ENCODE data around the gene GNAI1. TPM values are rescaled to one million over a fixed set of nuclear protein-coding genes. Genes with fewer than 3 reads are reported as not detected.

Gene GNAI1
- total RNA-seq, 1 experiment from 2014 or later, result 30.4 TPM

DNA sequence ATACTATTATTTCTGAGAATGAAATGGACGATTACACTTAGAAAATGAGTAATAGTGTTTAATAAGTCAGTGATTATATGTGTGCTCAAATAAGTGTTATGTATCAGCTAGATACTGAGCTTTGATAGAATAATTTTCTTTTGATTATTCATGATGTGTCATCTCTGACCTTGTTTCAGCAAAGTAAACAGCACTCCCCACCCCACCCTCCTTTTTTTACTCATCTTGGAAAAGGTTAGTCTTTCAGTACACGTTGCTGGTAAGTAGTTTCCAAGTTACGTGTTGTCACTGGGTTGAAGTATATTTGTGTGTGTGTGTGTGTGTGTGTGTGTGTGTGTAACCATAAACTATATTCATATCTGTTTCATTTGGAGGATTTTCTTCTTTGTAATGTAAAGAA is 84.1 kb downstream of the GNAI1 start:
- Mint-ChIP-seq H3K9me3 (ENCODE audit: unreplicated experiment) (no peaks in the 10 kb centered on the region), H3K36me3 (ENCODE audit: insufficient read depth, unreplicated experiment) (peaks cover 12% of the 10 kb centered on the region), H3K4me3 (ENCODE audit: unreplicated experiment) (peak overlapping the region; percentile 24), H3K27ac (ENCODE audit: low read depth, unreplicated experiment) (peak overlapping the region; percentile 85), H3K27me3 (ENCODE audit: insufficient read depth, unreplicated experiment) (no peaks in the 10 kb centered on the region), H3K4me1 (ENCODE audit: insufficient read depth, unreplicated experiment) (peaks cover 23% of the 10 kb centered on the region)
- ChIA-PET CTCF (interaction anchor here (0.7 to 1.3 kb wide), 4 partner anchors 14 to 67 kb away, joined by 3 to 6 read pairs (median 4); no protein-coding TSS in a partner anchor), POLR2A (interaction anchor here (0.6 to 2.5 kb wide), 23 partner anchors 9 to 136 kb away, joined by 3 to 20 read pairs (median 4); partner anchors contain the start of gene GNAI1)
- intact Hi-C loops (cut with micrococcal nuclease), result loop anchor here (2.0 to 10.0 kb wide), 3 partner anchors 66 to 176 kb away; partner anchors contain the start of gene GNAI1
- BruUV-seq (replicated peaks), result no TSS peak
- TF ChIP-seq CTCF (IDR thresholded peaks at IDR 0.05; ENCODE audit: unreplicated experiment), result no peak
- DNase-seq (ENCODE audit: unreplicated experiment), result peak; percentile 75

GRCh38 chr7:80220022-80220634 is 85.5 kb downstream of the GNAI1 start:
- intact Hi-C loops (cut with micrococcal nuclease), result no loop called here
- no peak for TF ChIP-seq CTCF (IDR thresholded peaks at IDR 0.05; ENCODE audit: unreplicated experiment)
- Mint-ChIP-seq H3K9me3 (ENCODE audit: unreplicated experiment) (no peaks in the 10 kb centered on the region), H3K4me3 (ENCODE audit: unreplicated experiment) (no peak overlapping the region), H3K27me3 (ENCODE audit: insufficient read depth, unreplicated experiment) (no peaks in the 10 kb centered on the region), H3K36me3 (ENCODE audit: insufficient read depth, unreplicated experiment) (peaks cover 18% of the 10 kb centered on the region), H3K27ac (ENCODE audit: low read depth, unreplicated experiment) (no peak overlapping the region), H3K4me1 (ENCODE audit: insufficient read depth, unreplicated experiment) (peaks cover 23% of the 10 kb centered on the region)
- ChIA-PET POLR2A (interaction anchor here (0.6 to 0.9 kb wide), 3 partner anchors 57 to 171 kb away, joined by 3 to 4 read pairs (median 3); no protein-coding TSS in a partner anchor), CTCF (interaction anchor here (1.0 to 1.1 kb wide), 3 partner anchors 85 to 131 kb away, joined by 3 to 5 read pairs (median 3); partner anchors contain the start of gene GNAI1)
- no TSS peak for BruUV-seq (replicated peaks)
- no peak for DNase-seq (ENCODE audit: unreplicated experiment)

GRCh38 chr7:80224415-80224814 is 89.8 kb downstream of the GNAI1 start:
- no peak for TF ChIP-seq CTCF (IDR thresholded peaks at IDR 0.05; ENCODE audit: unreplicated experiment)
- H3K27me3 Mint-ChIP-seq (ENCODE audit: insufficient read depth, unreplicated experiment), result no peaks in the 10 kb centered on the region
- ChIA-PET POLR2A (interaction anchor here (1.0 to 1.6 kb wide), 4 partner anchors 10 to 73 kb away, joined by 3 to 6 read pairs (median 4); no protein-coding TSS in a partner anchor), CTCF (interaction anchor here (1.0 to 1.1 kb wide), 3 partner anchors 11 to 88 kb away, joined by 3 to 4 read pairs (median 3); no protein-coding TSS in a partner anchor)
- peaks cover 14% of the 10 kb centered on the region for H3K4me1 Mint-ChIP-seq (ENCODE audit: insufficient read depth, unreplicated experiment)
- intact Hi-C loops (cut with micrococcal nuclease), result no loop called here
- H3K27ac Mint-ChIP-seq (ENCODE audit: low read depth, unreplicated experiment), result no peak overlapping the region
- DNase-seq (ENCODE audit: unreplicated experiment), result no peak
- peaks cover 32% of the 10 kb centered on the region for H3K36me3 Mint-ChIP-seq (ENCODE audit: insufficient read depth, unreplicated experiment)
- BruUV-seq (replicated peaks), result no TSS peak
- H3K4me3 Mint-ChIP-seq (ENCODE audit: unreplicated experiment), result no peak overlapping the region
- no peaks in the 10 kb centered on the region for H3K9me3 Mint-ChIP-seq (ENCODE audit: unreplicated experiment)

DNA sequence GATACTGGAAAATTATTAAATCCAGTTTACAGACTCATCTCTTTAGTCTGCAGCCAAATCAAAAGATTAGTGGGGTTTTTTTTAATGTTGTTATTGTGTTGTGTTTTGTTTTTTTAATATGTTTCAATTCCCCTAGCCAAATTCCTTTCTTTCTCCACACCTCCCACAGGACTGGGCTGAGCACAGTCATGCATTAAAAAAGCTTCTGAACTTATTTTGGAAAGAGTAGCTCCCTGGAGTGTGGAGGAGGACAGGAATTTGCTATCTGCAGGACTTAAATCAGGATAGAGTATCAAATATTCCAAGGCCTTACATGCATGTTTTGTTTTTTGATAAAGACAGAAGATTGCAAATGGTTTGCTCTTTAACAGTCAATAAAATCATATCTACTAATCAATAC is 90.7 kb downstream of the GNAI1 start:
- ChIA-PET POLR2A (interaction anchor here (0.6 to 1.6 kb wide), 4 partner anchors 9 to 47 kb away, joined by 3 to 6 read pairs (median 3); no protein-coding TSS in a partner anchor), CTCF (interaction anchor here (0.7 to 1.1 kb wide), 3 partner anchors 64 to 89 kb away, joined by 3 to 4 read pairs (median 3); no protein-coding TSS in a partner anchor)
- Mint-ChIP-seq H3K36me3 (ENCODE audit: insufficient read depth, unreplicated experiment) (peaks cover 32% of the 10 kb centered on the region), H3K4me1 (ENCODE audit: insufficient read depth, unreplicated experiment) (peaks cover 5% of the 10 kb centered on the region), H3K27me3 (ENCODE audit: insufficient read depth, unreplicated experiment) (no peaks in the 10 kb centered on the region), H3K27ac (ENCODE audit: low read depth, unreplicated experiment) (no peak overlapping the region), H3K9me3 (ENCODE audit: unreplicated experiment) (no peaks in the 10 kb centered on the region), H3K4me3 (ENCODE audit: unreplicated experiment) (no peak overlapping the region)
- intact Hi-C loops (cut with micrococcal nuclease), result no loop called here
- no TSS peak for BruUV-seq (replicated peaks)
- TF ChIP-seq CTCF (IDR thresholded peaks at IDR 0.05; ENCODE audit: unreplicated experiment), result no peak
- no peak for DNase-seq (ENCODE audit: unreplicated experiment)
